Stimulated activated naive CD4-positive, alpha-beta T cell (primary cell): ENCODE measurements around the gene ARAP3.

Experiments
- DNase-seq, 6 experiments: peaks; one replicate each; lab custom pipeline; 2025; lab: John Stamatoyannopoulos, UW

Gene ARAP3

DNA sequence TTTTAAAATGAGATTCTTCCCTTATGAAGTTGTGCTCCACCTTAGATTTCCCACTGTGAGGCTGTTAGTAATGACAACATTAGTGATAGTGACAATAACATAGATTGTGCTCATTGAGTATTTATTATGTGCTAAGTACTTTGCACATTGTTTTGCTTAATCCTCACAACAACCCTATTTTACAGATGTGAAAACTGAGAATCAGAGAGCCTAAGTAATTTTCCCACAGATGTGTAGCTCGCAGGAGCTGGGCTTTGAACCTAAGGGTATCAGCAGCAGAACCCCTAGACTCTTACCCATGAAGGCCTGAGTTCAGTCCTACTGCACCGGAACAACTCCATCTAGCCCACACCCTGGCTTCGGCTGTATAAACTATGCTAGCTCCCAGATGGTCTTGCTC lies 15.6 kb upstream of the ARAP3 start:
- DNase-seq = no peak

- no peak for DNase-seq
These were observed 14.4 kb upstream of the ARAP3 start for GRCh38 chr5:141696431-141696830.

GRCh38 chr5:141695627-141696215 lies 13.7 kb upstream of the ARAP3 start:
- no peak for DNase-seq

- DNase-seq = no peak
These were observed 12.4 kb upstream of the ARAP3 start for GRCh38 chr5:141694479-141694878.

DNA sequence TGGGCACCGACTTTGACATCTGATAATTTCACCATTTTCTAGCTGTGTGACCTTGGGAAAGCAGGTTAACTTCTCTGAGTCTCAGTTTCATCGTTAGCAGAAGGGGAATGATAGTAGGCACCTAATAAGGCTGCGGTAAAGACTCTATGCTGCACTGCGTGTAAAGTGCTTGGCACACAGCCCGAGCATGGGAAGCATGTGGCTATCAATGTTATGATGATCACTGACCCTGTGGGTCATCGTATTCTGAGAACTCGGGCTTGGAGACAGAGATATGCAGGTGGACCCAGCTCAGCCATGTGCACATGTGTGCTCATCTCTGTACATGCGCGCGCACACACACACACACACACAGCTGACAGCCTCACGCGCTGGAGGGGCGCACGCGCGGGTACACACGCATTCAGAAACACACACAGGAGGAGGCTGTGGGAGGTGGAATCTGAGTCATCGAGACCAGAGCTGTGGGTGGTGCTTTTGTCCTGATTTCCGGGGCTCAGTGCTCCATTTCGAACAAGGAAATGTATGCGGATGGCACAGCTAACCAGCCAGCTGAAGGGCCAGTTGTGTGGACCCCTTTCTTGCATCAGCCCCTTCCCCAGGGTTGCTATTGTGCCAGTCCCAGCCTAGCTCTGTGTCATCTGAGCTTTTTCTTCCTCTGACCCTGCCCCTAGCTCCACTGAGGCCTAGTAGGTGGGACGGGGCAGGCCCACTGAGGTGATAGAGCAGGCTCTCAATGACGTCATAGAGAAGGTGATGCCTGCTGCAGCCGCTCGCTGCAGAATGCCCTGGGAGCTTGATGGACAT lies 11.1 kb upstream of the ARAP3 start:
- DNase-seq = no peak

DNA sequence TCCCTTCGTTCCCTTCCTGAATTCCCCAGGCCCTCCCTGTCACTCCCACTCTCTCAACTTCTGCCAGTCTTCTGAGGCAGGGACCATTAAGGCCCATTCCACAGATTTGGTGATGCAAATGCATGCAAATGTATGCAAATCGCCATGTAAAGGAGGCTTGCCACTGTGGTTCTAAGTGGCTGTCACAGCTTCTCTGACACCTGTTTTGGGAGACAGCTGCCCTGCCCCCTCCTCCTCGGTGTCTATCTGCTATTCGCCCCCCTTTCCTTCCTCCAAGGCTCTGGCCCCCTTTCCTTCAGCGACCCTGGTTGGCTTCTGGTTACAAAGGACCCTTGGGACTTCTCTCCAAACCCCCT lies 10.5 kb upstream of the ARAP3 start:
- DNase-seq = no peak

DNA sequence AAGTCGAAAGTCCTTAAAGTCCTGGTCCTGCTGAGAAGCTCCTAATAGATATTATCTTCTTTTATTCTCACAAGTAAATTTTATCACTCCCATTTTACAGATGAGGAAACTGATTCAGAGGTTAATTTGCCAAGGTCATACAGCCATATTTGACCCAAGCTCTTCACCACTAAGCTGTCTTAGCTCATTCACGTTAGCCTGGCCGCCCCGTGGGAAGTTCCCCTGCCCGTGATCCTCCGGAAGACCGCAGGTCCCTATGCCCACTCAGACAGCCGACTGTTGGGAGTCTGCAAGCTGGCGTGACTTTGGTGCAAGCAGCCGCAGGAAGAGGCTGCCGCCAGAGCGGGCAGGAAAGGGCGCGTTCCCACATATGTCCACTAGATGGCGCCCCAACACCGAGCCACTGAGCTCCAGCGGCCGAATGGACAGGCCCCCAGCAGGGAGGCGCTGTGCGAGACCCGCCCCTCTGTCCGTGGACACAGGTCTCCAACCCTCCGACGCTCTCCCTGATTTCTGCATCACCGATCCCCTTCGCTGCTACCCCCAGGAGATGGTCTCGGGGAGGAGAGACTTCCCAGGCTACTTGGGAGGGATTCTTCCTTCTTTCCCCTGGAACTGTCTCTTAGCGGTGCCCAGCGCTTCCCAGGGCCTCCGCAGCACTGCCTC lies 10.0 kb upstream of the ARAP3 start:
- DNase-seq = peak; percentile 47 to 84 (median 72)

- no peak for DNase-seq
These were observed 9.3 kb upstream of the ARAP3 start for GRCh38 chr5:141691286-141691866.

DNA sequence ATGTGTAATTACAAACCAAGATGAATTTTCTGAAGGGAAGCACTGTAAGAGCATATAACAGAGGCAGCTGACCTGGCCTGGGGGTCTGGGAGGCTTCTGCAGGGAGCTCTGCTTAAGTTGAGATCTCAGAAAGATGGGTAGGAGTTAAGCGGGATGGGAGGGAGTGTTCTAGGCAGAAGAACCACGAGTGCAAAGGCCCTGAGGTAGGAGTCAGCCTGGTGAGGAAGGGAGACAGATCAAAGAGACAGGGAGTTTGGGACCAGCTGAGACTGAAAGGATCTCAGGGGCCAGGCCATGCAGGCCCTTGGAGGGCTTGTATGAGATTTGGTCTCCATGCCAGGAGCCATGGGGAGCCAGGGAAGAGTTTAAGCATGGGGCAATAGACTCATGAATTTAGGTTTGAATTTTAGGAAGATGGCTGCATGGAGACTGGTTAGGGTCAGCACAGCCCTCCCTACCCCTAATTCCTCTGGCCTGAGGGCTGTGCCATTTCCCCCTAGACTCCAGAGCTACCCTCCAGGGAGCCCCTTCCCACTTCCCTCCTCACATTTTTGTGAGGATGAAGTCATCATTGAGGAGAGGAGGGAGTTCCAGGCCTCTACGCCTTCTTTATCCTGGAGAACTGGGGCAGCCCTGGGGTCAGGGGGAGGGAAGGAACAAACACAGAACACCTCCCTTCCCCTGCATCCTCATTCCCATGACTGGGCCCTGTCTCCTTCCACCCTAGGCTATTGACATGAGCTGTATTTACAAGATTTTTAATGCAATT lies 4.8 kb upstream of the ARAP3 start:
- DNase-seq = no peak

DNA sequence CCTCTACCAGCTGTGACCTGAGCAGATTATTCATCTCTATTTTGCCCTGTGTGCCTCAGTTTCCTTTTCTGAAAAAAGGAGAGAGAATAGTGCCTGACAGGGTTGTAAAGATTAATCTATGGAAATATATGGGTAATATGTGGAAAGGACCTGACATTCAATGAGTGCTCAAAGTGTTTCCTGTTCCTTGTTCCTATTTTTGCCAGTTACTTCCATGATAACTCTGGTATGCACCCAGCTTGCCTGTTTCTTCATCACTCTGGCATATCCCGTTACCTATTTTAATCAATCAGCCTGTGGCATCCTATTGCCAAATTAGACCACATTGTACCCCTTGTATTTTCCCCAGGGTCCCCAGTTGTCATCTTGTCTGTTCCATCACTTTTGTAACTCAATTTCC lies 3.6 kb upstream of the ARAP3 start:
- DNase-seq = no peak

- DNase-seq = no peak
These were observed 1.6 kb upstream of the ARAP3 start for GRCh38 chr5:141683596-141684141.

- DNase-seq = no peak
These were observed 735 bp downstream of the ARAP3 start for GRCh38 chr5:141681295-141681694.

DNA sequence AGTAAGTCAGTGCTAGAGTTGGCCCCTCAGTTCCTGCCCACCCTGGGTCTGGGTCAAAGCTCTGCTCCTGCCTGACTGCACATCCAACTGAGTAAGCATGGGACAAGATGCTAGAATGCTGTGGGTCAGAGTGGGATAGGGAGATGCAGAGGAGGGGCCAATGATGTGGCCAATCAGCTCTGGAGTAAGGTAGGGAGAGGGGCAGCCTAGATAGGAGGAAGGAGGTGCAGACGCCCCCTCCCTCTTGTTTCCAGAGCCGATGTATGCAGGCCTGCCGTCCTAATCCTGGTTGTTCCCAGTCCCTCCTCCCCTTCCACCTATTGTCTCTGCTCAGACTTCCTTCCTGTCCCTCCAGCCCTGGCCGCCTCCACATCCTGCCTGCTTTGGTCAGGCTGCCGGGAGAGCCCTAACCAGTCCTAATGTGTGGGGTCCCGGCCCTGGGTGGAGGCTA lies 1.3 kb downstream of the ARAP3 start:
- no peak for DNase-seq

GRCh38 chr5:141680178-141680577 lies 1.9 kb downstream of the ARAP3 start:
- DNase-seq = no peak

DNA sequence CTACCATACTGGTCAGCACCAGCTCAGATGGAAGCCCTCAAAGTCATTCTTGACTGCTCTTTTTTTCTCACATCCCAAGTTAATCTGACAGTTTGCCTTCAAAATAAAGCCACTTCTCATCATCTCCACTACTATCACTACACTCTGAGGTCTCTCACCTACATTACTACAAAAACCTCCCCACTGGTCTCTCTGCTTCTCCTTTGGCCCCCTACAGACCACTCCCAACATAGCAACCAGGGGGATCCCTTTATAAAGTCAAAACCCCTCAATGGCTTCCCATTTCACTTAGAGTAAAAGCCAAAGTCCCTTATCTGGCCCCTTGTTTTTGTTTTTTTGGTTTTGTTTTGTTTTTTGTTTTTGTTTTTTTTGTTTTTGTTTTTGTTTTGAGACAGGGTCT lies 4.6 kb downstream of the ARAP3 start:
- DNase-seq = no peak

DNA sequence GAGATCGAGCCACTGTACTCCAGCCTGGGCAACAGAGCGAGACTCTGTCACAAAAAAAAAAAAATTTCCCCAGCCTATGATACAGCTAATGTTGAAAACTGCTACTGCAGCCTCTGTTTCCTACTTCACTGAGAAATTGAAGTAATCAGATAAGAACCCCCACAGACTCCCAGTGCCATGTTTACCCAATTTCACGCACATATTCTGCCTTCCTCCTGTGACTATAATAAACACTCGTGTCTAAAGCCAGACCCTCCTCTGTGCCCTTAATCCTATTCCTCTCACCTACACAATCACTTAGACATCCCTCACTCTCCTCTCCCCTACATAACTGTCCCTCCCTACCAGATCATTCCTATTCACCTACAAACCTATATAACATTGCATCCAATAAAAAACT lies 6.4 kb downstream of the ARAP3 start:
- DNase-seq = no peak

DNA sequence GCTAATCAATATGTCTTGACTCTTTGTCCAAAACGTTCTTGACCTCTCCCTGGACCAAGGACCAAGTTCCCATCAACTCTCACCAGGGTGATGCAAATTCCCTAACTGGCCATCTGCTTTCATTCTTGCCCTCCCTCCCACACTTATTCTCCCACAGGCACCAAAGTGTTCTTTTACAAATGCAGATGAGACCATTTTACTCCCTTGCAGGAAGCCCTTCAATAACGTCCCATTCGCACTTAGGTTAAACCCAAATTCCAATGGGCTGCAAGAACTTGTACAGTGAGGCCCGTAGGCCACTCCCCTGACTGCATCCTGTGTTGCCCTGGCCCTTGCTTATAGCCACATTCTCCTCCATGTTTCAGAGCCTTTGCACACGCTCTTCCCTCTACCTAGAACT lies 7.3 kb downstream of the ARAP3 start:
- no peak for DNase-seq

- DNase-seq = no peak
These were observed 8.9 kb downstream of the ARAP3 start for GRCh38 chr5:141672841-141673813.

DNA sequence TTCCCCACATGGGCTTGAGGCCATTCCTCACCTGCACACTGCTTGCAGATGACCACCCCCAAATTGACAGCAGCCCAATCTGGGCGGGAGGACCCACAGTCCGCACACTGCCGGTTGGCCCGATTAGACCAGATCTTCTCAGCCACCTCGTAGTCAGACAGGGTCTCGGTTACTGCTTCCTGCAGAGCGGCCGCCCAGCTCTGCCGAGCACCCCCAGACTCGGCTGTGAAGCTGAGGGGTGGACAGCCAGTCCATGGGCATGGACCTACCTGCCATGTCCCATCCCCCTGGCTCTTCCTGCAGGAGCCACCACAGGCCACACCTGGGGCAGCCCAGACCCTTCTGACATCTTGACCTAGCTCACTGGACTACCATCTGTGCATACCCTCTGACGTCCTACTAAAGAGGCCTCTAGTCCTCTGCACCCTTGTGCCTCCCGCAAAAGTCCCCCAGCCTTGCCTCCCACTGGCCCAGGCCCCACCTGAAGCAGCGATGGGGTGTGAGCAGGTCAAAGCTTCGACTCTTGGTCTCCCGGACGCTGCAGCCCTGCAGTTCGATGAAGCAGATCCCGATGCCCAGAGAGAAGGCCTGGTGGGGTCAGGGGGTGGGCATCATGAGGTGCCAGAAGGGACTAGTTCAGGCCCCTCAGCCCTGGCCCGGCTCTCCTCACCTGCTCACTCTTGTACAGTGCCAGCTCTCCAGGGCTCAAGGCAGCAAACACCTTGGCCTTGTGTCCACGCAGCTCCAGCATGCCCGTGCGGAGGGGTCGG lies 9.8 kb downstream of the ARAP3 start:
- DNase-seq = no peak

DNA sequence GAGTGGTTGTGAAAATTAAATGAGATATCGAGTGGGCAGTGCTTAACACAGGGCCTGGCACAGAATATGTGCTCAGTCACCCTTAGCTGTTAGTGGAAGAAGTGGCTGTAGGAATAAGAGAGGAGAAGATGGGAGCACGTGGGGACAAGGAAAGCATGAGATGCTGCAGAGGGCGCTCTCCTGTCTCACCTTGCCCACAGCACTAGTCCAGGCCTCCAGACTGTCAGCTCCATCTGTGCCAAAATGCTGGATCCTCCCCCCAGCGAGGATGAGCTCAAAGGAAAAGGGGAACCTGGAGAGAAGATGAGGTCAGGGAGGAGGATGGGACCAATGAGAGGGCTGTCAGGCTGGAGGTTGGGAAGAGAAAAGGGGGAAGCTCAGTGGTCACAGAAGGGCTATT lies 12.5 kb downstream of the ARAP3 start:
- no peak for DNase-seq
